Pons (tissue), 1 donor: ENCODE data around the gene OSMR.

ENCODE experiments used
- DNase-seq: peaks from one replicate; pipeline ENCODE4 v3.0.0-alpha.2; 2016; ENCODE audit warnings: low spot score

The OSMR gene

DNA sequence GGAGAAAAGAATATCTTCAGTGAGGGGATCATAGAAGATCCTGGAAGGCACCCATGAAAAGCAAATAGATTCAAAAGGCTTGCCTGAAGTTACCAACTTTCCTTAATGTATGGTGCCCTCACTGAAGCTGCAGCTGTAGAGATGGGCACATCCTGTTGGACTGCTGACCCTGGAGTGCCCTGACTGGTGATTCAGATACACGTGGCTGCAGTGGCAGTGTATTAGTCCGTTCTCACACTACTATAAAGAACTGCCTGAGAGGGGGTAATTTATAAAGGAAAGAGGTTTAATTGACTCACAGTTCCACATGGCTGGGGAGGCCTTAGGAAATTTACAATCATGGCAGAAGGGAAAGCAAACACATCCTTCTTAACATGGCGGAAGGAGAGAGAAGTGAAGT is 80.3 kb downstream of the OSMR start:
- no peak for DNase-seq

DNA sequence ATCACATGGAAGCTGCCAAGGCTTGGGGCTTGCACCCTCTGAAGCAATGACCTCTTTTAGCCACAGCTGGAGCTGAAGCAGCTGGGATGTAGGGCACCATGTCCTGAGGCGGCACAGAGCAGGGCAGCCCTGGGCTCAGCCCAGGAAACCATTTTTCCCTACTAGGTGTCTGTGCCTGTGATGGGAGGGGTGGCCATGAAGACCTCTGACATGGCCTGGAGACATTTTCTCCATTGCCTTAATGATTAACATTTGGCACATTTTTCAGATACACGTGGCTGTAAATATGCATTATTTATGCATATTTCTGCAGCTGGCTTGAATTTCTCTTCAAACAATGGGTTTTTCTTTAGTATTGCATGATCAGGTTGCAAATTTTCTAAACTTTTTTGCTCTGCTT is 81.7 kb downstream of the OSMR start:
- DNase-seq, result no peak

DNA sequence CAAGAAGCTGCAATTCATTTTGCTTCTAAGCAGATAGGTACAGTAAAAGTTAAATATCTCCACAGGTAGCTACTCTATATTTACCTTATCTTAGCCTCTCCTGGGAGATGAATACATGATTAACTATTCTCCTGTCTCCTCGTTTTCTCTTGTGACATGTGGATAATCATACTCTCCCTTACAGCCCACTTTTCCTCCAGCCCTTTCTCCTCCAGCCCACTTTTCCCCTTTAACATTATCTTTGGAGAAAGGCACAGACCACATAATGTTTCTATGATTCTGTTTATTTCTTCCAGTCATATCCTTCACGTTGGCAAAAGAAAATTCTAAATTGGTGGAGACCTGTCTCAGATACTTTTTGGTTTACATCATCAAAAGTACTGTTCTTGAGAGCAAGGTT is 84.0 kb downstream of the OSMR start:
- DNase-seq, result no peak

DNA sequence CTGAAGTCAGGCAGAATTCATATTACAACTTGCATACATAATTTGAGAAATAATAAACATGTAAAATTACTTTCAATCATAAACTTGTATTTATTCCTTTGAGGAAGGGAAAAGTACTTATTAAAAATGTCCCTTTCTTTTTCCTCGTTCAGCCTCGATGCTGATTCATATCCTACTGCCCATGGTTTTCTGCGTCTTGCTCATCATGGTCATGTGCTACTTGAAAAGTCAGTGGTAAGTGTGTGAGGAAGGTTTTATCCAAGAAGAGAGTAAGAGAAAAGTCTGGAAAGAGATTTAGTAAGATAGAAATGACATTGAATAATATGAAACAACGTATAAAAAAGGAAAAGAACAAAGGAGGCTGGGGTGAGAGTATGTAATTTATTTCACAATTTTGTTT is 85.9 kb downstream of the OSMR start:
- DNase-seq, result no peak

DNA sequence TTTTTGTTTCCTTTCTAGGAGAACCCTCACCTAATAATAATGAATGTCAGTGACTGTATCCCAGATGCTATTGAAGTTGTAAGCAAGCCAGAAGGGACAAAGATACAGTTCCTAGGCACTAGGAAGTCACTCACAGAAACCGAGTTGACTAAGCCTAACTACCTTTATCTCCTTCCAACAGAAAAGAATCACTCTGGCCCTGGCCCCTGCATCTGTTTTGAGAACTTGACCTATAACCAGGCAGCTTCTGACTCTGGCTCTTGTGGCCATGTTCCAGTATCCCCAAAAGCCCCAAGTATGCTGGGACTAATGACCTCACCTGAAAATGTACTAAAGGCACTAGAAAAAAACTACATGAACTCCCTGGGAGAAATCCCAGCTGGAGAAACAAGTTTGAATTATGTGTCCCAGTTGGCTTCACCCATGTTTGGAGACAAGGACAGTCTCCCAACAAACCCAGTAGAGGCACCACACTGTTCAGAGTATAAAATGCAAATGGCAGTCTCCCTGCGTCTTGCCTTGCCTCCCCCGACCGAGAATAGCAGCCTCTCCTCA is 87.1 kb downstream of the OSMR start:
- no peak for DNase-seq

DNA sequence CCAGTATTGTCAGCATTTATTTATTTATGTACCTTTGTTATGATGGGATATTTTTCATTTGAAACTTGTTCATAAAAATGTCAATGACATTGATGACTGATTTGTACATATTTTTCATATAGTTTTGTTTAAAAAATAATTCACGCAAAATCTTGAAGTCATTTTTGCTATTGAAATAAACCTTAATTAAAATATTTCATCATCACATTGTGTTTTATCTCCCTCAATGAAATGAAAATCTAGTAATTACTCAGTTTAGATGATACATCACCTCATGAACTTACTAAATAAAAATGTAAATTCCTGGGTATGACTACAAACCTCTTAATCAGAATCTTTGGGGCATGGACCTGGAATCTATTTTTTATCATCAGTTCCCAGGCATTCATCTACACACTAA is 89.6 kb downstream of the OSMR start:
- DNase-seq, result no peak

DNA sequence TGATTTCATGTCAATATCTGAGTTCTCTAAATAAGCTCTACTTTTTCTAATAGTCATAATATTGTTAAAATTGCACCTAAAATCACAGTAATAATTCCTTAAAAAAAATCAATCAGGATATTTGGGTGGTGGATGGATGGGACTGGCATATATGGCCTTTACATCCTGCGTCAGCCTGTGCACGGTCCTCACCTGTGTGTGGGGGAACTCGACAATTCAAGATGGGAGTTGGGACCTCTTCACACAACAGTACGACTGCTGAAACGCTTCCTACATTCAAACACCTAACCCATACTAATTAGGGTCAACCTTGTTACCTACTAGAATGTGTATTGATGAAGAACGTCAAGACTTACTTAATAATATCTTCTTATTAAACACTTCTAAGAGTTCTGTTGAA is 90.5 kb downstream of the OSMR start:
- no peak for DNase-seq

DNA sequence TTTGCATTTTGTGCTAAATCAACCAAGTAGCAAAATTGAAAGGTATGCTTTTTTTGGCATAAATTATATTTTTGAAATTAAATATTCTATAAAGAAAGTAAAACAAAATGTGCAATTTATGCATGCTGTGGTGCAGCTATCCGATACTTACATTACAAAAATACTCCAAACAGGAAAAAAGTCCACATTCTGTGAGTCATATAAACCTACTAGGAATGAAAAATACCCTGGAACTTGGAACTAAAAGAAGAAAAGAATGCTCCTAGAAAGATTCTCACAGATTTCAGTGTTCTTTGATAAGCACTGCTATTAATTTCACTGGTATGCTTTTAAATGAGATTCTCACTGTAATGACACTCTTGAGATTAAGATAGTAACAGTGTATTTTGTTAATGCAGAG is 92.6 kb downstream of the OSMR start:
- no peak for DNase-seq

DNA sequence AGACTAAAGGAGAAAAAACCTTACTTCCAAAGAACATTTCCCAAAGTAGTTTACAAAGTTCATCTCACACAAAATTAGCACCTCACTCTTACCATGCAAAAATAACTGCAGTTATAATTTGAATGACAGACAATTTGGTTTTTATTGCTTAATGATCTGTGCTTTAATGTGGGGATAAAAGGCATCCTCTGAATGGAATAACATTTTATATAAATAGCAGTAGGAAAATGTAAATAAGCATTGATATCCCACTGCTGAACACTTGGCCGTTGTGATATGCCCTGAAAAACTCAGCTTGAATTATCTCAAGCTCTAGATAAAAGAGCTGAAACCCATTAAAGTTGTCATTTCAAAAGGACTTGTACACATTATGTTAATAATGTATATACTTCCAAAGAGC is 93.2 kb downstream of the OSMR start:
- DNase-seq, result no peak

DNA sequence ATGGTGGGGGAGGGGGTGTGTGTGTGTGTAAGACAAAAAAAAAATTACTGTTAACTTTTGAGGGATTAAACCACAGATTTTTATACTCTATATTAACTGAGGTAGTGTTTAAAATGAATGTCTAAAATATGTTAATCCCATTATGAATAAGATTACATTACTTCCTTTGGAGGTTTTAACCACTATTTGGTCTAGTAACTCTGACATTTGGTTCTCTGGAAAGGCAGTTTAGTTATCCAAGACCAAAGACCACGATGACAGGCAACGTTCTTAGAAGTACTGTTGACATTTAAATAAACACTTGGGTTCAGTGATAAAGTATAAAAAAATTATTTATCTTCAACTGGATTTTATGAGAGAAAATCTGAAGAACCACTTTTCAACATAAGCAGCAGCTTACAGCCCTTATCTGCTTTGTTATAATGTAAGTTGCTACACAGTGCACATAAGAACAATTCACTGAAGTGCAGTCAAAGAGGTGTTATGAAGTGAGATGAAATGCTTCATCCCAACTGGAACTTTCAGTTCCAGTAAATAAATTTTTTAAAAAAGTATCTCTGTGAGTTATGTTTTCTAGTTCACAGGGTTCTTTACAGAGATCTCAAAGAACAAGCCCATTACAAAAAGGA is 94.5 kb downstream of the OSMR start:
- DNase-seq, result no peak

DNA sequence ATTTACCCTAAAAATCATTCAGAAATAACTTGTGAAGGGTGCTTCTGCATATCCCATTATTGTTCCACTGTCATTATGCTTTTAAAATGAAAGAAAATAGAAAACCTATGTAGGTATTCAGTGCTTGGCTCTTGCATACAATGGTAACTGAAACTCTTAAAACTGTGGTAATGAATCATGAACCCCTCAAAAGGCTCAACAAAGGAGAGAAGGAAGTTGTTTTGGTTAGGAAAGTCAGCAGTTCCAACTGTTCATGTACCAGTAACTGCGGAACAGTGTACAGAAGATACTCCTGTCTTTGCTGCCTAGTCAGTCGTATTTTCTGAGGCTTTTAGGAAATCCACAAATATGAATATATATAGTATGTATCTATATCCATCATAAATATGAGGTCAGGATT is 96.1 kb downstream of the OSMR start:
- DNase-seq, result no peak

DNA sequence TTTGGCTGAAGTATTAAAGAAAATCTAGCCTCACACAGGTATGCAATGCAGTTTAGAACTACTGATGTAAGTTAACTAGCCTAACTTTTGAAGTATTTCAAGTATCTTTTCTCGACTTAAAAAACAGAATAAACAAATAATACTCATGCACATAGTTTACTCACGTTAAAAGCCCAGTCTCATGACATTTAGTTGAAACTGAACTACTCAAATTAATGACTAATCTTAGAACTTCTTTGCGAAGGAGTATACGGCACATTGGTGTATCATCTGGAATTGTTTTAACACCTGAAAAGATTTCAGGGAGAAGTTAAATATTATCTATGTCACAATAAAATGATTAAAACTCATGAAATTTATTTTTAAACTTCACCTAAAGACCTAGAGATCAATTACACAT is 98.5 kb downstream of the OSMR start:
- DNase-seq, result no peak

DNA sequence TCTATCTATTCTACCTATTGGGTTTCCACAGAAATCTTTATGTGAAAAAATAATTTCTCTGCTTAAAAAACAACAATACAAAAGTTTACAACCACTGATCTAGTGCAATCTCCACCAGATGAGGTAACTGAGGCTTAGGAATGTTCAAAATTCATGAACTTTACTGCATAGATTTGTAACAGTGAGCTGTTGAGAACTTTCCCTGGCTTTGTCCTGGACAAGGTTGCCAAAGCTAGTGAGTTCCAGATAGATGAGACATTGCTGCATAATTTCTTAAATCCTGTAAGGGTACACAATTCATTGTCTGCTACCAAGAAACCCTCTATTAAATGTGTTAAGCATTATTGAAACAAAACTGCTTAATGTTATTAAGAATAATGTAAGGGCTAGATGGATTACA is 102.7 kb downstream of the OSMR start:
- no peak for DNase-seq

DNA sequence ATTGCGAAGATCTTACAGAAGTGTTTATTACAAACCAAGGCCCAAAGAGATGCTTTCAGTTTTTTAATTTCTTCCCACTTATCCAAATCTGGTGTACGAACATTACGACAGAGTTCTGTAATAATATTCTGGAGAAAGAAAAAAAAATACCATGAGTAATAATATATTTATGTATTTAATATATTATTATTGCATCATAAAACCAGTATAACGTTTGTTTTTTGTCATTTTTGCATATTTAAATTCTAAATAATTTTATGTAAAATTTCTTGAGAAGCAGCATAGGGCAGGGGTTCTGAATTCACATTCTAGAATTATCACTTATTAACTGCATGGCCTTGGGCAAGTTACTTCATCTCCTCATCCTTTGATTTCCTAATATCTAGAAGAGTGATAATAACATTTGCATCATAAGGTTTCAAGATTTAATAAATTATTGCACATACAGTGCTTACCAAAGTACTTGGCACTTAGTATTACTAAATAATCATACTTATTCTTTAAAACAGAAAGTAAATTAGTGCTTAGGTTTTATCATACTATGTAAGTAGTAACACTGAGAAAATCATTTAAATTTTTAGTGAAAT is 107.7 kb downstream of the OSMR start:
- DNase-seq, result no peak

DNA sequence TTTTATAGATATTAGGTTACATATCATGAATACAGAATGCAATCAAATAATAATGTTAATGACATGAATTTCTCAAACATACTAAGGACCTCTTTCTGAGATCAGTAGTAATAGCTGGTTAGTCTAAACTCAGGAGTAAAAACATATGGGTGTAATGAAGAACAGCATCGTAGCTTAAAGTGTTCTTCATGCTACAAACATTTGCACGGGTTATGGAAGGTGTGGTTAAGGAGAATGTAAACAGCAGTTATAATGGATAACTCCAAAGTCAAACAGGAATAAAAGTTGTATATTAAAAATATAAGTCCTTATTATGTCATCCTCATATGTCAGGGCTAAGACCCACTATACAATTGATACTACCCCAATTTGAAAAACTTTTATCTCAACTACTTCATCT is 115.9 kb downstream of the OSMR start:
- no peak for DNase-seq

DNA sequence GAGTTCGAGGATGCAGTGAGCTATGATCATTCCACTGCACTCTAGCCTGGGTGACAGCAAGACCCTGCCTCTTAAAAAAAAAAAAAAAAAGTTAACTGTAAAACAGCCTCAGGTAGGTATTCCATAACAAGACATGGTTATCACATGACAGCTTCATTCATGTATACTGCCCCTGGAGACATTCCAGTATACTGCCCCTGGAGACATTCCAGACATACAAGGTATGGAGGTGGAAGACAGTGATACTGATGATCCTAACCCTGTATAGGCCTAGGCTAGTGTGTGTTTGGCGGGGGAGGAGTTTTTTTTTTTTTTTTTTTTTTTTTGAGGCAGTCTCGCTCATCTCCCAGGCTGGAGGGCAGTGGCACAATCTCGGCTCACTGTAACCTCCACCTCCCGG is 122.9 kb downstream of the OSMR start:
- no peak for DNase-seq

DNA sequence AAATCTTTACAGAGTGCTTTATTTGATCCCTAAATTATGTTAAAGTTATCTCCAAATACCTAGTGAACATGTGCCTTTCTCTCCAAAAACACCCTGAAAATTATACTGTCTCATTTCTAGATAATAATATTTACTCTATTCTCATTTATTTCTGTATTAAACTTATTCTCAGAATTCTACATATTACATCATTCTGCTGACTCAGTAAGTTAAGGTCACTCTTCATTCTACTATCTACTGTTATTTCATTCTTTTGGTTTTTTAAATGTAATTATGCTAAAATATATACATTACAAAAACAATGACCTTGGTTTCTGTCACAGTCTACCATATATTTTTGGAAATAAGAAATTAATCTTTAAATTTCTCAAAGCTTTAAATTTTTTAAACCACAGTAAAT is 132.2 kb downstream of the OSMR start:
- no peak for DNase-seq

DNA sequence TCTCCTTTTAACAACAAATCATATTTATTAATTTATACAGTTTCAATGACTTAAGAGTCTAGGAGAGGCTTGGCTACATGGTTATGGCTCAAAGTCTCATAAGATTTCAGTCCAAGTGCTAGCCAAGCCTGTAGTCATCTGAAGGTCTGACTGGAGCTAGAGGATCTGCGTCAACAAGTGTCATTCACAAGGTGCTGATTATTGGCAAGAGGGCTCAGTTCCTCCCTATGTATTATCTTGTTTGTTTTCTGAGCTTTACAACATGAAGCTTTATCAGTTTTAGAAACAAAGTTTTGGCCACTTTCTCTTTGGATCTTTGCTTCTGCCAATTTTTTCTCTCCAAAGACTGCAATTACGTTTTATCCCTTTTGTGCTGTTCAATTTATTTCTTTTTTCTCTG is 133.7 kb downstream of the OSMR start:
- DNase-seq, result peak; percentile 24
